Endothelial cell of umbilical vein (primary cell): ENCODE data around the gene SPDYC. TPM values are rescaled to one million over a fixed set of nuclear protein-coding genes. Genes with fewer than 3 reads are reported as not detected.
"Not testable (repeated sequence)": the region's sequence is repeated elsewhere in the genome, so short reads cannot be mapped to it uniquely, and the experiment has no call there.

Source experiments
- BruUV-seq: library from RNA; stranded (reverse); fragments of 400-500 nt; replicated peaks from 2 replicates; lab custom pipeline; 2021; lab: Mats Ljungman, UMichigan
- CTCF ChIA-PET: fragments of 300-600, 350-600 bp; sonication (Branson Sonifier 250); formaldehyde crosslinking; loops from one replicate; lab custom pipeline; 2021; ENCODE audit warnings: antibody characterized with exemption, inconsistent platforms; lab: Charles Lee
- POLR2A ChIA-PET: fragments of 300-600, 350-600 bp; sonication (Branson Sonifier 250); formaldehyde crosslinking; loops from one replicate; lab custom pipeline; 2021; ENCODE audit warnings: antibody characterized with exemption, inconsistent platforms; lab: Charles Lee
- DNase-seq: peaks from one replicate; pipeline ENCODE4 v3.0.0-alpha.2; 2011; ENCODE audit warnings: low read depth, low spot score
- FAIRE-seq: peaks from 2 replicates; lab custom pipeline; 2011; peaks lifted over from hg19 to GRCh38; lab: Jason Lieb, UNC
- H2AFZ ChIP-seq: 2 replicates; pipeline ENCODE4 v1.6.0; 2012; ENCODE audit warnings: low read depth, low read length, control low read depth, inconsistent platforms
- H3K27ac ChIP-seq: 2 replicates; pipeline ENCODE4 v1.5.1; 2011; ENCODE audit warnings: low read depth, mild to moderate bottlenecking, control low read depth, low read length, moderate library complexity; ENCODE audit not compliant: insufficient read depth
- H3K27me3 ChIP-seq, 2 experiments: 2 replicates each; pipeline versions ENCODE4 v1.6.0 to v1.6.1; 2011; ENCODE audit warnings: low read length in 2 of 2, mixed read lengths in 1 of 2; ENCODE audit not compliant: control insufficient read depth in 2 of 2, insufficient read depth in 2 of 2
- H3K36me3 ChIP-seq, 2 experiments: 2 replicates in 1 of 2; 3 replicates in 1 of 2; pipeline ENCODE4 v1.5.1; 2011; ENCODE audit warnings: low read length in 2 of 2, mild to moderate bottlenecking in 1 of 2, moderate library complexity in 1 of 2; ENCODE audit not compliant: control insufficient read depth in 2 of 2, insufficient read depth in 2 of 2; ENCODE audit errors: extremely low read depth in 1 of 2
- H3K4me1 ChIP-seq: 3 replicates; pipeline ENCODE4 v1.5.1; 2011; ENCODE audit warnings: mild to moderate bottlenecking, low read length; ENCODE audit not compliant: control insufficient read depth, insufficient read depth; ENCODE audit errors: extremely low read depth
- H3K4me2 ChIP-seq: 2 replicates; pipeline ENCODE4 v1.6.1; 2011; ENCODE audit warnings: low read length, control low read depth, mixed read lengths; ENCODE audit not compliant: insufficient read depth
- H3K4me3 ChIP-seq, 3 experiments: fragments of 200-600 bp in 1 of 3; sonication (generic), shearing (Covaris generic) in 1 of 3; replicated peaks in 1 of 3; 2 replicates each; pipeline ENCODE4 v1.5.1; 2011 to 2016; ENCODE audit warnings: control low read depth in 3 of 3, low read length in 3 of 3, mild to moderate bottlenecking in 2 of 3, inconsistent platforms in 1 of 3, low read depth in 1 of 3, moderate library complexity in 1 of 3; ENCODE audit not compliant: insufficient read depth in 1 of 3
- H3K79me2 ChIP-seq: 2 replicates; pipeline ENCODE4 v1.6.0; 2012; ENCODE audit warnings: low read length, inconsistent platforms; ENCODE audit not compliant: control insufficient read depth, insufficient read depth
- H3K9ac ChIP-seq: replicated peaks from 2 replicates; pipeline ENCODE3; 2011; ENCODE audit warnings: low read length, control low read depth; ENCODE audit not compliant: insufficient read depth; ENCODE audit errors: extremely low read depth
- H3K9me1 ChIP-seq: replicated peaks from 3 replicates; pipeline ENCODE4 v1.6.0; 2011; ENCODE audit warnings: mild to moderate bottlenecking, low read length; ENCODE audit not compliant: control insufficient read depth, insufficient read depth; ENCODE audit errors: extremely low read depth
- H3K9me3 ChIP-seq: replicated peaks from 2 replicates; pipeline ENCODE4 v1.5.1; 2012; ENCODE audit warnings: low read length, inconsistent platforms; ENCODE audit not compliant: control insufficient read depth, insufficient read depth
- H4K20me1 ChIP-seq: replicated peaks from 2 replicates; pipeline ENCODE3; 2011; ENCODE audit warnings: mild to moderate bottlenecking, low read length; ENCODE audit not compliant: control insufficient read depth, insufficient read depth; ENCODE audit errors: extremely low read depth
- CTCF ChIP-seq, 2 donors: IDR thresholded peaks; 1 replicate in 1 of 2; 2 replicates in 1 of 2; pipeline ENCODE4 v1.5.1; 2011; ENCODE audit warnings: low read length in 2 of 2, mild to moderate bottlenecking in 2 of 2, moderate library complexity in 2 of 2, control low read depth in 1 of 2, inconsistent platforms in 1 of 2, low read depth in 1 of 2; ENCODE audit not compliant: insufficient read depth in 1 of 2; ENCODE audit errors: extremely low read depth in 1 of 2
- EZH2 ChIP-seq: IDR thresholded peaks from 2 replicates; pipeline ENCODE4 v1.6.1; 2012; ENCODE audit warnings: borderline replicate concordance, low read depth, mild to moderate bottlenecking, moderate library complexity, low read length, inconsistent platforms; ENCODE audit not compliant: severe bottlenecking
- GATA2 ChIP-seq: IDR thresholded peaks from 2 replicates; pipeline ENCODE4 v1.7.0; 2011; ENCODE audit warnings: low read depth, mild to moderate bottlenecking, moderate library complexity, mixed read lengths, low read length; ENCODE audit not compliant: insufficient read length, insufficient read depth
- JUN ChIP-seq: IDR thresholded peaks from 2 replicates; pipeline ENCODE4 v1.6.1; 2011; ENCODE audit warnings: borderline replicate concordance, low read depth; ENCODE audit not compliant: insufficient read length, insufficient read depth
- MAX ChIP-seq: IDR thresholded peaks from 2 replicates; pipeline ENCODE4 v1.6.1; 2011; ENCODE audit not compliant: insufficient read depth, insufficient read length
- MYC ChIP-seq: IDR thresholded peaks from one replicate; pipeline ENCODE4 v1.6.1; 2011; ENCODE audit warnings: mild to moderate bottlenecking, low read depth, low read length
- POLR2A ChIP-seq: IDR thresholded peaks from 2 replicates; pipeline ENCODE4 v1.6.1; 2012; ENCODE audit warnings: low read depth, mild to moderate bottlenecking, control low read depth, low read length
- POLR2AphosphoS5 ChIP-seq: IDR thresholded peaks from 2 replicates; pipeline ENCODE4 v1.6.1; 2012; ENCODE audit warnings: low read depth, mild to moderate bottlenecking, control low read depth, low read length, moderate library complexity; ENCODE audit not compliant: insufficient read depth
- dilution Hi-C: fragments of 300-500 bp; cut with MboI; formaldehyde crosslinking; loops from one replicate; pipeline ENCODE4 v1.15.0; 2019; ENCODE audit warnings: low sequenced_read_pairs; ENCODE audit not compliant: extremely low pct_ligation_motif_present
- intact Hi-C: fragments of 100-400 bp; cut with micrococcal nuclease; formaldehyde crosslinking; loops from one replicate; pipeline ENCODE4 v1.10.0; 2022
- polyA plus RNA-seq, 4 experiments: library from polyadenylated mRNA; depleted of rRNA in 3 of 4; stranded (reverse) in 3 of 4; unstranded in 1 of 4; fragments of >200 nt; gene quantifications; 2 replicates each; pipeline versions ENCODE4 v1.2.1 to v1.2.3, GENCODE V29; 2011 to 2012; ENCODE audit warnings: missing spikeins in 1 of 4
- total RNA-seq: library from RNA; stranded (reverse); gene quantifications from 2 replicates; pipeline ENCODE4 v1.2.3, GENCODE V29; 2021

The SPDYC gene
- total and polyA plus RNA-seq, 2 donors (not counting 3 experiments of a cell fraction or from before 2014, with no cell fraction given) = not detected

- no peaks in the 10 kb centered on the region for H4K20me1 ChIP-seq
- no peaks in the 10 kb centered on the region for H3K9me1 ChIP-seq
- dilution Hi-C loops (no loop called here), intact Hi-C loops (no loop called here)
- no peaks in the 10 kb centered on the region for H3K9me3 ChIP-seq
- CTCF ChIA-PET = no interaction called here
- H2AFZ ChIP-seq = no peak overlapping the region
- POLR2A ChIA-PET = no interaction called here
- no peak for TF ChIP-seq MAX
- no peak for TF ChIP-seq CTCF (IDR thresholded peaks at IDR 0.05; ENCODE audit: extremely low read depth in 1 of 2, insufficient read depth in 1 of 2, low read depth in 1 of 2, low read length in 2 of 2)
- no peak for TF ChIP-seq GATA2
- no peak for TF ChIP-seq POLR2A
- no peak for TF ChIP-seq POLR2AphosphoS5
- TF ChIP-seq JUN = no peak
- TF ChIP-seq MYC = no peak
- TF ChIP-seq EZH2 = no peak
- H3K36me3 ChIP-seq = no peaks in the 10 kb centered on the region
- no peak overlapping the region for H3K27ac ChIP-seq
- BruUV-seq = no TSS peak
- DNase-seq (no peak), FAIRE-seq (no peak)
- H3K4me2 ChIP-seq = no peak overlapping the region
- no peaks in the 10 kb centered on the region for H3K27me3 ChIP-seq
- no peak overlapping the region for H3K4me3 ChIP-seq
- peaks cover 15% of the 10 kb centered on the region for H3K4me1 ChIP-seq
- no peak overlapping the region for H3K9ac ChIP-seq
- H3K79me2 ChIP-seq = no peaks in the 10 kb centered on the region
Measured at GRCh38 chr11:65172600-65172999, 2.6 kb downstream of the SPDYC start.

GRCh38 chr11:65174571-65175010 lies 4.6 kb downstream of the SPDYC start:
- H3K79me2 ChIP-seq, H3K4me2 ChIP-seq, dilution Hi-C loops, H3K27ac ChIP-seq, CTCF ChIA-PET, H4K20me1 ChIP-seq, H3K4me3 ChIP-seq, H2AFZ ChIP-seq, H3K9ac ChIP-seq, FAIRE-seq, intact Hi-C loops, H3K9me1 ChIP-seq, H3K27me3 ChIP-seq, BruUV-seq, DNase-seq, H3K4me1 ChIP-seq, H3K9me3 ChIP-seq, H3K36me3 ChIP-seq, POLR2A ChIA-PET: not testable (repeated sequence)
